Measurements from ENCODE around the gene PRKCI.
"Not testable (repeated sequence)": the region's sequence is repeated elsewhere in the genome, so short reads cannot be mapped to it uniquely, and the experiment has no call there.

PRKCI gene

DNA sequence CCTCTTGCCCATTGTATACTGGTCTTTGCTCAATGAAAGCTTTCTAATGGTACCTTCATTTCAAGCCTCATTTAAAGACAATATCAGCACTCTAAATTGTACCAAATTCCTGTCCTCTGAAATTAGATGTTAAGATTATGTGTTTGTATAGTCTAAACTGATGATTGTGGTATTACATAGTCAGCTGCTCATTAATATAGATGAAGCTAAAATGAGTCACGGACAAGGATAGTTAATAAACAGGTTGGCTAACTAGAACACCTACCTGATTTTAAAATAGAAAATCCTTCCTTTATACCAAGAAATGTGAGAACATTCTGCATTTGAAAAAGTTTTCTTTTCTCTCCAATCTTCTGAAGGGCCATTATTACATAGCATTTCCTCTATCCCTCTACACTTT, 2.9 kb downstream of the PRKCI start:
- DNase-seq = no peak

DNA sequence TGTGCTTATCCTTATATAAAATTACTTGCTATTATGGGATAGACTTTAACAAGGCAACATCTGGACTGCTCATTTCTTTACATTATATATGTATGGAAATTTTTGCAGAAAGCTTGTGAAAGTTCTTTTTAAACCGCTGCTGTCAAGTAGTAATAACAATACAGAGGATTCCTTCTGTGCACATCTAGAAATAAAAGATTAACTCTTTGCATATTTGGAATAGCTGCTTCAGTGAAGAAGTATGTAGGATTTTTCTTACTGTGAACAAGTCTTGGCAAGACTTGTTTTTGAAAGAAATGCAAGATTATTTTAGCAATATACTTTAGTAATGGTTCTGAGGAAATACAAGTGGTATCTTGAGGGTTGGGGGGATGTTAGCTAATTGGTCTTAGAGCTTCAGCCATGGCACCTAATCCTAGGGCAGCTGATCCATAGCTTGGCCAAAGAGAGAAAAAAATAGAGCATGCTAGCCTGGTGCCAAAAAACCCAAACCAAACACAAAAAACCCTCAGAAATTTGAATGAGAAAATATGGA, 4.3 kb downstream of the PRKCI start:
- no peak for DNase-seq

DNA sequence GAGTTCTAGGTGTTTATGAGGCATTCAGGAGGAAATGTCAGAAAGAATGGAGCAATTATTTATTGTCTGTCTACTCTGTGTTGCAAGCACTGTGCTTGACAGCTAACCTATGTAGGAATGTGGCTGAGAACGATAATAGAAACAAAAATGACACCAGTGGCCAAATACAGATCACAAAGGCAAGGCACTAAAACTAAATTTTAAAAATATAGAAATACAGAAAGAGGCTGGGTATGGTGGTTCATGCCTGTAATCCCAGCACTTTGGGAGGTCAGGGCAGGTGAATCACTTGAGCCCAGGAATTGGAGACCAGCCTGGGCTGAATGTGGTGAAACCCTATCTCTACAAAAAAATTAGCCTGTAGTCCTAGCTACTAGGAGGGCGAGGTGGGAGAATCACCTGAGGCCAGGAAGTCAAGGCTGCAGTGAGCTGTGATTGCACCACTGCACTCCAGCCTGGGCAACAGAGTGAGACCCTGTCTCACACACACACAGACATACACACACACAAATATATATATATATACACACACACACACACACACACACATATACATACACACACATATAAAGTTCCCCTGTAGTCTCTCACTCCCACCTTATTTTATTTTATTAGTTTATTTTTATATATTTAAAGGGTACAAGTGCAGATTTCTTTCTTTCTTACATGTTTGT, 6.0 kb downstream of the PRKCI start:
- DNase-seq = no peak

DNA sequence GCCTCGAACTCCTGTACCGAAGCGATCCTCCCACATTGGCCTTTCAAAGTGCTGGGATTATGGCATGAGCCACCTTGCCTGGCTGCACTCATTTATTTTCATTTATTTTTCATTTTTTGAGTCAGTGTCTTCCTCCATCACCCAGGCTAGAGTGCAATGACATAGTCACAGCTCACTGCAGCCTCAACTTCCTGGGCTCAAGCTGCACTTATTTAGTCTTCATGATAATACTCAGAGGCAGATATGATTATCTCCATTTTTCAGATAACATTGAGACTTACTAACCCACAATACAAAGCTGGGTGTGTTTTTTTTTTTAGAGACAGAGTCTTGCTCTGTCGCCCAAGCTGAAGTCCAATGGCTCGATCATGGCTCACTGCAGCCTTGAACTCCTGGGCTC, 10.0 kb downstream of the PRKCI start:
- DNase-seq = no peak

DNA sequence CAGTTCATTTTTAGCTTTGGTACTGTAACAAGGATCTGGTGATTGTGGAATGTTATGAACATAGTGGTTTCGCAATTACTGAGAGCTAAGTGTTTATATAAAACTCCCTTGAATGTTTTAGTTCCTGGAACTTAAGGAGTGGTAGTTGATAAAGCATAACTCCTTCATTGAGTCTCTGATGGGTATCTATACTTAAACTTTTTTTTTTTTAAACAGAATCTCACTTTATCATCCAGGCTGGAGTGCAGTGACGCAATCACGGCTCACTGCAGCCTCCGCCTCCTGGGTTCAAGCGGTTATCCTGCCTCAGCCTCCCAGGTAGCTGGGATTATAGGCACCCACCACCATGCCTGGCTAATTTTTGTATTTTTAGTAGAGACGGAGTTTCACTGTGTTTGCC, 11.3 kb downstream of the PRKCI start:
- DNase-seq = peak; percentile 34 to 53

DNA sequence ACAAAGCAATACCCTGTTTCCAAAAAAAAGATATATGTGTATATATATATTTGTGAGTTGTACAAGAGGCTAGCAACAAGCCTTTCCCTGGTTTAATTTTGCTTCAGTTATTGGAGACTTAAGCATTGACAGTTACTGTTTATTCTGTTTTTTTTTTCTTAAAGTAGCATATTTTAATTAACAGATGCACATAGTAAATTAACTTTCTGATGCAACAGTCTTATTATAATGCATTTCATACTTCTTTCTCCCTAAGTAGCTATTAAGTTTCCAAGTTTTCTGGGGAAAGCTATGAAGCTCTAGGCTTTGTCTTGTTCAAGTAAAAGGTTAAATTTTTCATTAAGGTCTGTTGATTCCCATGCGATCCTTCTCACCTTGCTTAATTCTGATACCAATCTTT, 17.9 kb downstream of the PRKCI start:
- DNase-seq = no peak

DNA sequence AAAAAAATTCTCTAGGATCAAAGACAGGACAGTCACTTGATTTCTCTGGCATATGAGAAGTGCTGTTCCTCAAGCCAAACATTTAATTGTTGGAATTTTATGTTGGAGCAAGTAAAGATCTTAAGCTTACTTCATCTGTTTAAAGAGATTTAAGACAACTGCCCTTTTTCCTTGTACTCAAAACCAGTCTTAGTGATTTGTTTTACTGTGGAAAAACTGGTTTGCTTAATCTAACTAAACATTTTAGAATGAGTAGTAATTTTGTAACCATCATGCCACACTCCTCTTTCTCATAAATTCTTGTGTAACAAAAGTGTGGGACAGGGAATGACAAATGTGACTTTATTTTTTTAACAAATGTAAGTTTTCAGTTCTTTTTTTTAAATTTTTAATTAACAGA, 18.4 kb downstream of the PRKCI start:
- DNase-seq = no peak

DNA sequence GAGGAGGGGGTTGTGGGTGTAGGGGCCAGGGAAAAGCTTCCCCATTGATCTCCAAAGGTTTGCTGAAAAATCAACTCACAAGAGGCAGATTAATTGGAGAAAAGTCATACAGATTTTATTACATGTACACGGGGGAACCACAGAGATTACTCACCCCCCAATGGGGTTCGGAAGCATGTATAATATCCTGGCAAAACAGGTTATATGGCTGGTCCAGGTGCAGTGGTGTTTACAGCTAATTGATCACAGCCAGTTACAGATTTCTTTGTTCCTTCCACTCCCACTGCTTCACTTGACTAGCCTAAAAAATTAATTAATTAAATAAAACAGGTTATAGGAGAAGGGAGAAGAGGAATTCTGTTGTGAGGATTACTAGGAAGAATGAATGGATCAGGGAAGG, 22.4 kb downstream of the PRKCI start:
- no peak for DNase-seq

DNA sequence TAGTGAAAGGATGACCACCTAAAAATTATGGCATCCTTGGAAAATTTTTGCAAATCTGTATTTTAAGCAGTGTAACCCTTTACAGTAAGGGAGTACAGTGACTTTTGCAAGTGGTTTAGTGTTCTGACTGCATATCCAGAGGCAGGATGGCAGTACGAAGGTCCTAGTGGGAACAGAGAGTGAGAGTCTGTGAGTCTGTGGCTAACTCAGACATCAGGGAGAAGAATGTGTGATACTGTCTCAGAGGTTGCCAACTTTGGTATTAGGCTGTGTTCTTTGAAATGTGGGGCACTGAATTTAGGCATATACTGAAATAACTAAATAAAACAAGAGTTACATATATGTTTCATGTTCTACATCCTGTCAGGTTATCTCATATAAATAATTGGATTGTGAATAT, 25.7 kb downstream of the PRKCI start:
- DNase-seq = no peak

DNA sequence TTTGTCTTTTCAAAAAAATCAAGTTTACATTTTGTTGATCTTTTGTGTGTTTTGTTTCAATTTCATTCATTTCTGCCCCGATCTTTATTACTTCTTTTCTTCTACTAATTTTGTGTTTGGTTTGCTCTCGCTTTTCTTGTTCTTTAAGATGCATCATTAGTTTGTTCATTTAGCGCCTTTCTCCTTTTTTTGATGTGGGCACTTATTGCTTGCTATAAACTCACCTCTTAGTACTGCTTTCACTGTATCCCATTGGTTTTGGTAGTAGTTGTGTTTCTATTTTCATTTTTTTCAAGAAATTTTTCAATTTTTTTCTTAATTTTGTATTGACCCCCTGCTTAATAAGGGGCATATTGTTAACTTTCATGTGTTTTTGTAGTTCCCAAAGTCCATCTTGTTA, 34.4 kb downstream of the PRKCI start:
- no peak for DNase-seq

DNA sequence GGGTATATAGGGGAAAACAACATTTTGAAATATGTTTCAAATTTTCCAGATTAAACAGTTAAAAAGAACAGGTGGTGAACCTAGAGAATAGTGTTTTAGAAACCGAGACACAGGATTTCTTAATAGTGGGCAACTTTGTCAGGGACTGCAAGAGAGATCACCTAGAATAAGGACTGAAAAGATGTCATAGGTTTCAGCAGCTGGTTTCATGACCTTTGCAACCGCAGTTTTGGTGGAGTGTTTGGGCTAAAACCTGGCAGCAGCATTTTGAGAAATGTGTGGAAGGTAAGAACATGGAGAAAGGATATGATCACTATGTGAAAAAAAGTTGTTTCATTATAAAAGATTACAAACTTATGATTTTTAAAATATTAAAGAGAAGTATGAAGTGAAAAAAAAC, 34.9 kb downstream of the PRKCI start:
- DNase-seq = no peak

DNA sequence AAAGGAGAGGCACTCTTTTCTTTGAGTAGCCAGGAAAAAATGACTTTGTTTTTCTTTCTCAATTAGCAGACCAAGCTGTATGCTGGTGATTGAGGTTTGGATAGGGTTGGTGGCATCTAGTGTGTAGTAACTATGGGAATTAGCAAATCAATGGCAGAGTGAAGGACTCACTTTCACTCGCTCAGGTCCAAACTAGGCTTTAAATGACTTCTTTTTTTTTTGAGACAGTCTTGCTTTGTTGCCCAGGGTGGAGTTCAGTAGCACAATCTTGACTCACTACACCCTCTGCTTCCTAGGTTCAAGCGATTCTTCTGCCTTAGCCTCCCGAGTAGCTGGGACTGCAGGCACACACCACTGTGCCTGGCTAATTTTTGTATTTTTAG, 35.9 kb downstream of the PRKCI start:
- no peak for DNase-seq

DNA sequence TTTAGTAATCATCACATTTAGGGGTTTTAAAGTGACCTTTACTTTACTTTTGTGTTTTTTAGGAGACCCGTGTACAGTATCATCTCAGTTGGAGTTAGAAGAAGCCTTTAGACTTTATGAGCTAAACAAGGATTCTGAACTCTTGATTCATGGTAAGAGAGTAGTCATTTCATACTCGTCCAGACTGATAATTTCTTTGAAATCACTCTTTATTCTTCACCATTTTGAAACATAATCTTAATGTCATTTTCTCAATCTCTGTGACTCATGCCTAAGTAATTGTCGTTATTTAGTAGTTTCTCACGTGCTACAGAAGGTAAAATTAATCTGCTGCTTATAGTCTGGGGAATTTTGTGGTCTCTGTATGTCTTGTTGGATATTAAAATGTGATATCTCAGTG, 37.7 kb downstream of the PRKCI start:
- DNase-seq = no peak

DNA sequence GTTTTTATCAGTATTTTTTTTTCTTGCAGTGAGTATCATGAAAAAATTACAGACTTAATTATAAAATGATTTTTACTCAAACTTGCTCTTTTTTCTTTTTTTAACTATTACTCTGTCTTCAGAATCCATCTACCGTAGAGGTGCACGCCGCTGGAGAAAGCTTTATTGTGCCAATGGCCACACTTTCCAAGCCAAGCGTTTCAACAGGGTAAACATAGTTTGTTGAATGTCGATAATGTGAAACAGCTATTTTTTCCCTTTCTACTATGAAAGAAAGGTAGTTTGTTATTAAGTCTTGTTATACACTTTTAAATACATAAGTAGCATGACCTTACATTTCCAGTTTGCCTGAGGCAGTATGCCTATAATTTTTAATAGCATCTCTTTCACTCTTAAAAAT, 45.6 kb downstream of the PRKCI start:
- DNase-seq = no peak

DNA sequence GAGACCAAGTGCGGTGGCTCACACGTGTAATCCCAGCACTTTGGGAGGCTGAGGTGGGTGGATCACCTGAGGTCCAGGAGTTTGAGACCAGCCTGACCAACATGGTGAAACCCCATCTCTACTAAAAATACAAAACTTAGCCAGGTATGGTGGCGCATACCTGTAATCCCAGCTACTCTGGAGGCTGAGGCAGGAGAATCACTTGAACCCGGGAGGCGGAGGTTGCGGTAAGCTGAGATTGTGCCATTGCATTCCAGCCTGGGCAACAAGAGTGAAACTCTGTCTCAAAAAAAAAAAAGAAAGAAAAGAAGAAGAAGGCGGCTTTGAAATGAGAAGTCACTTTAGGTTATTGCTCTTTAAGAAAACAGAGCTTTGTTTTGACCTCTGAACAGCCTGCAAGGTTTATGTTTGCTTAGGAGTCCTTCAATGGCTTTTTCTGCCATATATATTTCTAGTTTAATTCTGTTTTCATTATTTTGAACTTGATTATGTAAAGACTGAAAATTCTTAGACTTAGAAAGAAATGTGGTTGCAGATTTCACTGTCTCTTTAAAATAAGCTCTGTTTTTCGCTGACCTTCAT, 47.5 kb downstream of the PRKCI start:
- not testable (repeated sequence) for DNase-seq

DNA sequence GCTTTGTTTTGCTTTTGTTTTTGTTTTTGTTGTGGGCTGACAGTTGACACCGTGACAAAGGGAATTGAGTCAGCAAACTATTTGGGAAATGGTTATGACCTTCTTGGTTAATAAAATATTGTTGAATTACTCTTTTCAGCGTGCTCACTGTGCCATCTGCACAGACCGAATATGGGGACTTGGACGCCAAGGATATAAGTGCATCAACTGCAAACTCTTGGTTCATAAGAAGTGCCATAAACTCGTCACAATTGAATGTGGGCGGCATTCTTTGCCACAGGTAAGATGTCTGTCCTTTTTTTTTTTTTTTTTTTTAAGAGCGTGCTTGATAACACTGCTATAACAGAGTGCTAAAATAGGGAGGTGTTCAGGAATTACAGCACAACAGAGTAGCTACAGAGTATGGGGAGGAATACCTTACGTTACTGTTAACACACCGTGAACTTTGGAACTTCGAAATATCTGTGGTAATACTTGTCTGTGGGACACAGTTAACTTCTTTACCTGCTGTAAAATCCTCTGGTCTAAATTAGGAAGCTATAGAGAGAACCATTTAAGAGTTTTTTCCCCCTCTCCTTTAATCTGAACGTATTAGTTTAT, 48.2 kb downstream of the PRKCI start:
- DNase-seq = no peak

DNA sequence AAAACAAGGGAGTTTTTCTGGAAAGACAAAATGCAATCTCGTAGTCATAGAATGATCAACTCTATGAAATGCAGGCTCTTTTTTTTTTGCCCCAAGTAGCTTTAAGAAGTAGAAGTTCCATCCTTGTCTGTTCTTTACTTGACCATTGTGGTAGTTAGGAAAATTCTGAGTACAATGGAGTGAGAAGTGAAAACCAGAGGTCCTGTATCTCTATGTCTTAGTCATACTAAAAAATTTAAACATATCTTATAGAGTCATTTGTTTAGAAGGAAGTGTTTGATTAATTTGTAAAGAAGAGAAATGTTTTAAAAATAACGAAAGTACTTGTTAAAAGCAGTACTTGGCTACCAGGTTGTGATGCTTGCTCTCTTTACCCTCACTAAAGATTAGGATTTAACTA, 52.4 kb downstream of the PRKCI start:
- DNase-seq = no peak

DNA sequence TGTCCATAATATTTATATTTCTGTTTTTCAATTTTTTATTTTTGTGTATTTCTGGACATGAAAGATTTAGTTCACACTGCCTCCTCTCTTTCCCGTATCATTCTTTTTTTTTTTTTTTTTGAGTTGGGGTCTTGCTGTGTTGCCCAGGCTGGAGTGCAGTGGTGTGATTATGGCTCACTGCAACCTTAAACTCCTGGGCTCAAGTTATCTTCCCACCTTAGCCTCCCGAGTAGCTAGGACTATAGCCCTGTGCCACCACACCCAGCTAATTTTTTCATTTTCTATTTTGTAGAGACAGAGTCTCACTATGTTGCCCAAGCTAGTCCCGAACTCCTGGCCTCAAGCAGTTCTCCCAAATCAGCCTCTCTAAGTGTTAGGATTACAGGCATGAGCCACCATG, 53.6 kb downstream of the PRKCI start:
- no peak for DNase-seq

DNA sequence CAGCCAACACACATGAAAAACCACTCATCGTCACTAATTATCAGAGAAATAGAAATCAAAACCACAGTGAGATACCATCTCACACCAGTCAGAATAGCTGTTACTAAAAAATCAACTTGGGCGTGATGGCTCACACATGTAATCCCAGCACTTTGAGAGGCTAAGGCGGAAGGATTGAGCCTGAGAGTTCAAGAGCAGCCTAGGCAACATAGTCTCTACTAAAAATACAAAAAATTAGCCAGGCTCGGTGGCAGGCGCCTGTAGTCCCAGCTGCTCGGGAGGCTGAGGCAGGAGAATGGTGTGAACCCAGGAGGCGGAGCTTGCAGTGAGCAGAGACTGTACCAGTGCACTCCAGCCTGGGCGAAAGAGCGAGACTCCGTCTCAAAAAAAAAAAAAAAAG, 55.1 kb downstream of the PRKCI start:
- not testable (repeated sequence) for DNase-seq

DNA sequence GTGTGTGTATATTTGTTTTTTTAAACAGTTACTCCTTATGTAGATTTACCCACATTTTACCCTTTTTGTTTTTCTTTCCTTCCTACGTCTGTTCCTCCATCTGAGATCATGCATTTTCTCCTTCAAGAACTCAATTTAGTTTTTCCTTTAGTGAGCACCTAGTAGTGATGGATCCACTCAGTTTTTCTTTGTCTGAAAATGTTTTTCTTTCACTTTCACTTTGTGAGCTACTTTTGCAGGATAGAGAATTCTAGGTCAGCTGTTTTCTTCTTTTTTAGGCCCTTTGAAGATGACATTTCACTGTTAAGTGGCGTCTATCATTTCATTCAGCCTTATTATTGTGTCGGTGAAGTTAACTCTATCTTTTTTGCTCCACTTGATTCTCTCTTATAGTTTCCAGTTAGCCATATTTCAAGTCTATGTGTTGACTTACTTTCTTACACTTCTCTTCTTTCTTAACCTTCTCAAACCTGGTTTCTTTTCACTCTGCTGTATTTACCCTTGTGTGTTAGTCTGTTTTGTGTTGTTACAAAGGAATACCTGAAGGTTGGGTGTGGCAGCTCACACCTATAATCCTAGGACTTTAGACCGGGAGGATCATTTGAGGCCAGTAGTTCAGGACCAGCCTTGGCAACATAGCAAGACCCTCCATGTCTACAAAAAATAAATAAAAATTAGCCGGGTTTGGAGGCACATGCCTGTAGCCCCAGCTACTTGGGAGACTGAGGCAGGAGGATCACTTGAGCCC, 55.8 kb downstream of the PRKCI start:
- DNase-seq = no peak

DNA sequence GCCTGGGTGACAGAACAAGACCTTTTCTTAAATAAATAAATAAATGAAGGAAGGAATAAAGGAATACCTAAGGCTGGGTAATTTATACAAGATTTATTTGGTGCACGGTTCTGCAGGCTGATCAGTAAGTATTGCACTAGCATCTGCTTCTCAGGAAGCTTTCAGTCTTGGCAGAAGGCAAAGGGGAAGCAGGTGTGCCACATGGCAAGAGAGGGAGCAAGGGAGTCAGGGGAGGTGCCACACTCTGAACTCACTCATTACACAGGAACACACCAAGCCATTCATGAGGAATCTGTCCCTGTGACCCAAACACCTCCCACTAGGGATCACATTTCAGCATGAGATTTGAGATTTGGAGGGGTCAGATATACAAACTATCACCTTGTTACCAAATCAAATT, 56.4 kb downstream of the PRKCI start:
- DNase-seq = peak in 1 of 2 experiments; percentile 24

DNA sequence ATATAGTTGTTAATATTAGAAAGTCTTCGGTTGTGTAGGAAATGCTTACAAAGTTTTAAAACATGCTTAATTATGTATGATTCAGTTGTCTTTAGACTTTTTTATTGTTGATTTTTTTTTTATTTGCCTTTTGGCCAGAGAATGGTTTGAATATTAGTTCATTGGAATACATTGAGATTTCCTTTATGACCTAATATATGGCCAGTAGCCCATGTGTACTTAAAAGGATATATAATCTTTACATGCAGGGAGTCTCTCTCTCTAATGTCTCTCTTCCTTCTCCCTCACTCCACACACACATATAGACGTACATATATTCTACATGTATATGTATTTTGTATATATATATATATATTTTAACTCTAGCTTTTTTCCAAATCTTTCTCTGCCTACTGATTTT, 68.0 kb downstream of the PRKCI start:
- no peak for DNase-seq

DNA sequence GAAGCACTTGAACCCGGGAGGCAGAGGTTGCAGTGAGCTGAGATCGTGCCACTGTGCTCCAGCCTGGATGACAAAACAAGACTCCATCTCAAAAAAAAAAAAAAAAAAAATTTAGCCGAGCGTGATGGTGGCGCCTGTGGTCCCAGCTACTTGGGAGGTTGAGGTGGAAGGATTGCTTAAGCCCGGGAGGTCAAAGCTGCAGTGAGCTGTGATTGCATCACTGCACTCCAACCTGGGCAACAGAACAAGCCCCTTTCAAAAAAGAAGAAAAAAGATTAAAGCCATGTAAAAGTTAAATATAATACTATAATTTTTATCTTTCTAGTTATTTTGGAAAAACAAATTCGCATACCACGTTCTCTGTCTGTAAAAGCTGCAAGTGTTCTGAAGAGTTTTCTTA, 73.4 kb downstream of the PRKCI start:
- DNase-seq = no peak

DNA sequence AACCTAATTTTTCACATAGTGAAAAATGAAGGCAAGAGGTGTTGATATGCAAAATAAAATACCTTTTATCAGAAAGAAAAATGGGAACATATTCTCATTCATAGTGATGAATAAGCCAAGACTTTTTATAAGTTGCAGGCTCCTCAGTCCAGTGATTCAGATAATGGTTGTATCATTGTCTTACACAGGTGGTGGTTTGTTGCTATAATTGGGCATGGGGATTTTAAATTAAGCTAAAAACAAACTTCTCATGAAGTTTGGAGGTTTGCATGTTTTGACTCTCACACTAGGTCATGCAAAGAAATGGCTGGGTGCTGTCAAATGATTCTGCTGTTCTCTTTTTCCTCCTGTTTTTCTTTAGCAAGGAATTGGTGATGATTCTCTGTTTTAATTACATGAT, 74.5 kb downstream of the PRKCI start:
- no peak for DNase-seq
